Measurements from ENCODE around the gene PLA2G3. TPM values are rescaled to one million over a fixed set of nuclear protein-coding genes. Genes with fewer than 3 reads are reported as not detected.
"Not testable (repeated sequence)": the region's sequence is repeated elsewhere in the genome, so short reads cannot be mapped to it uniquely, and the experiment has no call there.

The PLA2G3 gene
- polyA plus RNA-seq, 4 donors: 0.01 to 4.2 TPM; not detected in 2

DNA sequence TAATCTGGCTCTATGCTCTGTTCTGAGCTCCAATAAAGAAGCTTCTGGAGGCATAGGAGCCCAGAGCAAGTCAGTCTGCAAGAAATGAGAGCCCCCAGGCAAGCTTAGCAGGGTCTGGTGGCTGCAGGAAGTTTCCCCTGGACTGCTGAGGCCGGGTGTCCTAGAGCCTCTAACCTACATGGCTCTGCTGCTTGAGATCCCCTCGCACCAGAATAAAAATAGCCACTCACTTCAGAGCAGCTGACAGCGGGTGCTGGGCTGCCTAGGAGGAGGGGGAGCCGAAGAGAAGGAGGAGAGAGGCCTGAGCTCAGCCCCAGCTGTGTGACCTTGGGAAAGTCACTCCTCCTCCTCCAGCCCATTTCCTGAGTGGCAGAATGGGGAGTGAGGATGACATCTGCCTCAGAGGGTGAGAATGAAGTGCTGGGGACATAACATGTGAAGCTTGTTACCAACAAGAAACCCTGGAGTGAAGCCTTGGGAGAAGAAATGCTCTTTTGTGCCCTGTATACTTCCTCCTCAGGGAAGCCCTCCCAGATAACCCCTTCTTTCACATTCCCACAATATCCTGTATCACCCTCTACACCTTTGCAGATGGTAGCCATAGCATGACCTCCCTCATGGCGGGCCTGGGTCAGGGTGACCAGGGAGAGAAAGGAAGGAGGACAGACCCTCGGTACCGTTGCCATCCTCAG is 21.1 kb downstream of the PLA2G3 start:
- Histone ChIP-seq H3K4me3 (ENCODE audit: low read depth in 1 of 3, low read length in 3 of 3) (no peak overlapping the region), H3K36me3 (ENCODE audit: control insufficient read depth in 3 of 3, insufficient read depth in 2 of 3, low read depth in 1 of 3, low read length in 3 of 3) (peaks cover 0 to 2% (median 0%) of the 10 kb centered on the region in 3 donors), H3K27me3 (ENCODE audit: control insufficient read depth in 3 of 3, insufficient read depth in 3 of 3, low read length in 3 of 3) (no peaks in the 10 kb centered on the region), H3K4me1 (ENCODE audit: control insufficient read depth in 3 of 3, insufficient read depth in 2 of 3, low read depth in 1 of 3, low read length in 2 of 3) (peaks cover 0 to 28% (median 4%) of the 10 kb centered on the region in 3 donors), H3K27ac (ENCODE audit: low read depth in 1 of 3, low read length in 2 of 3) (peak overlapping the region in 1 of 3 donors; percentile 59), H3K9me3 (ENCODE audit: control insufficient read depth in 2 of 2, insufficient read depth in 1 of 2, low read depth in 1 of 2, low read length in 1 of 2) (no peaks in the 10 kb centered on the region)
- no peak for DNase-seq
- 73 to 83% (median 76%) methylated on average over 6 to 7 of the region's 7 CpGs for WGBS, 3 donors
- no peak for FAIRE-seq

DNA sequence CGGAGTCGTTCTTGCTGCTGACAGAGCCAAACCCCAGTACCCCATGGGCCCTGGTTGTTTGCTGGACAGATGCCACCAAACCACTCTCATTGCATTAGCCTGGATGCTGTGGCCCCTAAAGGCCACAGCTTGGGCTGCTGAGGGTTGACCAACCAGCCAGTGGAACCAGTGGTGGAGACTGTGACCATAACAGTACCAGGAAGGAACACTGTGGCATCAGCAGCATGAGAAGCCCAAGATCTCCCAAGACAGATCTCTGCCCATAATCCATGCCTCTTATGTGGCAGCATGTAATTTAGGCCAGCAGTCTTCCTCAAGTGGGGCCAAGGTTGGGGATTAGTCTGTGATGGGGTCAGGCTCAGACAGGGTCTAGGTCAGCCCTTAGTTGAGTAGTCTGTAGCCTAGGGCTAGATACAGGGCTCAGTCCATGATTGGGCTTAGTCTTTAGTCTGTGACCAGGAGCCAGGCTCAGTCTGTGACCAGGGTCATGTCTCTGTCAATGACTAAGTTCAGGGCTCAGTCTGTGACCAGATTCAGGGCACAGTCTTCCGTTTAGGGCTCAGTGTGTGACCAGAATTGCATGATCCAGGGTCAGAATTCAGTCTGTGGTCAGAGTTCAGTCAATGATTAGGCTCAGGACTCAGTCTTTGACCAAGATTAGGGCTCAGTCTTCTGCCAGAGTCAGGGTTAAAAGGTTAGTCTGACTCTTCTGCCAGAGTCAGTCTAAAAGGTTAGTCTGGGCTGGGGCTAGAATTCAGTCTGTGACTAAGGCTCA is 22.1 kb downstream of the PLA2G3 start:
- Histone ChIP-seq H3K27ac (ENCODE audit: low read depth in 1 of 3, low read length in 2 of 3) (peak overlapping the region in 1 of 3 donors; percentile 59), H3K4me1 (ENCODE audit: control insufficient read depth in 3 of 3, insufficient read depth in 2 of 3, low read depth in 1 of 3, low read length in 2 of 3) (peaks cover 0 to 20% (median 4%) of the 10 kb centered on the region in 3 donors), H3K36me3 (ENCODE audit: control insufficient read depth in 3 of 3, insufficient read depth in 2 of 3, low read depth in 1 of 3, low read length in 3 of 3) (no peaks in the 10 kb centered on the region), H3K9me3 (ENCODE audit: control insufficient read depth in 2 of 2, insufficient read depth in 1 of 2, low read depth in 1 of 2, low read length in 1 of 2) (no peaks in the 10 kb centered on the region), H3K27me3 (ENCODE audit: control insufficient read depth in 3 of 3, insufficient read depth in 3 of 3, low read length in 3 of 3) (no peaks in the 10 kb centered on the region), H3K4me3 (ENCODE audit: low read depth in 1 of 3, low read length in 3 of 3) (no peak overlapping the region)
- DNase-seq (peak in 1 of 2 donors; percentile 90), FAIRE-seq (no peak)
- WGBS, 3 donors: 65 to 77% (median 67%) methylated on average over 3 of the region's 3 CpGs

DNA sequence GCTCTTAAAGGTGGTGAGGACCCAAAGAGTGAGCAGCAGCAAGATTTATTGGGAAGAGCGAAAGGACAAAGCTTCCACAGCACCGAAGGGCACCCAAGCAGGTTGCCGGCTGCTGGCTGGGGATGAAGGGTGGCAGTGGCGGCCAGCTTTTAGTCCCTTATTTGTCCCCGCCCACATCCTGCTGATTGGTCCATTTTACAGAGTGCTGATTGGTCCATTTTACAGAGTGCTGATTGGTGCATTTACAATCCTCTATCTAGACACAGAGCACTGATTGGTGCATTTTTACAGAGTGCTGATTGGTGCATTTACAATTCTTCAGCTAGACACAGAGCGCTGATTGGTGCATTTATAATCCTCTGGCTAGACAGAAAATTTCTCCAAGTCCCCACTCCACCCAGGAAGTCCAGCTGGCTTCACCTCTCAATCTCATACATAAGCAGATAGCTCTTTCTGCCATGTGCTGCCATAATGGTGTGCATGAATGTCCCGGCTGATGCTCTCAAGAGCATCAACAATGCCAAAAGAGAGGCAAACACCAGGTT is 27.7 kb downstream of the PLA2G3 start:
- H3K27ac ChIP-seq (ENCODE audit: low read depth in 1 of 3, low read length in 2 of 3); DNase-seq; H3K27me3 ChIP-seq (ENCODE audit: control insufficient read depth in 3 of 3, insufficient read depth in 3 of 3, low read length in 3 of 3); H3K4me1 ChIP-seq (ENCODE audit: control insufficient read depth in 3 of 3, insufficient read depth in 2 of 3, low read depth in 1 of 3, low read length in 2 of 3); H3K4me3 ChIP-seq (ENCODE audit: low read depth in 1 of 3, low read length in 3 of 3); FAIRE-seq; H3K9me3 ChIP-seq (ENCODE audit: control insufficient read depth in 2 of 2, insufficient read depth in 1 of 2, low read depth in 1 of 2, low read length in 1 of 2); H3K36me3 ChIP-seq (ENCODE audit: control insufficient read depth in 3 of 3, insufficient read depth in 2 of 3, low read depth in 1 of 3, low read length in 3 of 3): not testable (repeated sequence)
- 91 to 95% (median 92%) methylated on average over 7 of the region's 7 CpGs for WGBS, 3 donors

DNA sequence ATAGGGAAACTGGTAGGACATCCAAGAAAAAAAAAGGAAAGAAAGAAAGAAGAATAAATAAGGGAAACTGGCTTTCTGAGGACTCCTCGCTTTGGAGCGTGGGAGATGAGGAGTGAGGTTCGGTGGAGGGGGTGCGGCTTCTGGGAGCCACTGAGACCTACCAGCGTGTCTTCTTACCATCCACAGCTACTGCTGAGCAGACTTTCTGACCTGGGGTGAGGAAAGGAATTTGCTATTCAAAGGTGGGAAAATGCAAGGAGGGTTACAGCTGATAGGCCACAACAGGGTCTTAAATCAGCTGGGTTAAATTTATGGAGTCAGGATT is 32.5 kb downstream of the PLA2G3 start:
- peak overlapping the region; percentile 55 to 81 (median 66) for H3K27ac ChIP-seq (ENCODE audit: low read depth in 1 of 3, low read length in 2 of 3)
- H3K9me3 ChIP-seq (ENCODE audit: control insufficient read depth in 2 of 2, insufficient read depth in 1 of 2, low read depth in 1 of 2, low read length in 1 of 2): no peaks in the 10 kb centered on the region
- peak overlapping the region in 2 of 3 donors; percentile 47 to 66 for H3K4me3 ChIP-seq (ENCODE audit: low read depth in 1 of 3, low read length in 3 of 3)
- peaks cover 0 to 10% (median 0%) of the 10 kb centered on the region in 3 donors for H3K4me1 ChIP-seq (ENCODE audit: control insufficient read depth in 3 of 3, insufficient read depth in 2 of 3, low read depth in 1 of 3, low read length in 2 of 3)
- H3K36me3 ChIP-seq (ENCODE audit: control insufficient read depth in 3 of 3, insufficient read depth in 2 of 3, low read depth in 1 of 3, low read length in 3 of 3): peaks cover 0 to 31% (median 4%) of the 10 kb centered on the region in 3 donors
- 0 to 2% (median 1%) methylated on average over 5 of the region's 5 CpGs for WGBS, 3 donors
- FAIRE-seq: no peak
- H3K27me3 ChIP-seq (ENCODE audit: control insufficient read depth in 3 of 3, insufficient read depth in 3 of 3, low read length in 3 of 3): no peaks in the 10 kb centered on the region
- no peak for DNase-seq

GRCh38 chr22:31107178-31107893 is 33.0 kb downstream of the PLA2G3 start, which contains the start of gene SELENOM:
SELENOM (minus strand) TSS chr22:31107568; CDS start chr22:31107505, 63 bp downstream.
- H3K4me1 ChIP-seq (ENCODE audit: control insufficient read depth in 3 of 3, insufficient read depth in 2 of 3, low read depth in 1 of 3, low read length in 2 of 3): peaks cover 0 to 14% (median 0%) of the 10 kb centered on the region in 3 donors
- H3K27ac ChIP-seq (ENCODE audit: low read depth in 1 of 3, low read length in 2 of 3): peak within 1 kb of the TSS; percentile 63 to 95 (median 86)
- H3K4me3 ChIP-seq (ENCODE audit: low read depth in 1 of 3, low read length in 3 of 3): peak within 1 kb of the TSS; percentile 47 to 72 (median 66)
- no peak for FAIRE-seq
- WGBS, 3 donors: 5 to 6% (median 6%) methylated on average over 31 to 67 of the region's 67 CpGs
- no peaks in the 10 kb centered on the region for H3K27me3 ChIP-seq (ENCODE audit: control insufficient read depth in 3 of 3, insufficient read depth in 3 of 3, low read length in 3 of 3)
- peaks cover 0 to 36% (median 4%) of the 10 kb centered on the region in 3 donors for H3K36me3 ChIP-seq (ENCODE audit: control insufficient read depth in 3 of 3, insufficient read depth in 2 of 3, low read depth in 1 of 3, low read length in 3 of 3)
- DNase-seq: peak; percentile 97 to 99
- H3K9me3 ChIP-seq (ENCODE audit: control insufficient read depth in 2 of 2, insufficient read depth in 1 of 2, low read depth in 1 of 2, low read length in 1 of 2): no peaks in the 10 kb centered on the region

GRCh38 chr22:31106731-31107177 is 33.6 kb downstream of the PLA2G3 start:
- peak overlapping the region; percentile 63 to 95 (median 86) for H3K27ac ChIP-seq (ENCODE audit: low read depth in 1 of 3, low read length in 2 of 3)
- H3K36me3 ChIP-seq (ENCODE audit: control insufficient read depth in 3 of 3, insufficient read depth in 2 of 3, low read depth in 1 of 3, low read length in 3 of 3): peaks cover 0 to 42% (median 4%) of the 10 kb centered on the region in 3 donors
- H3K4me3 ChIP-seq (ENCODE audit: low read depth in 1 of 3, low read length in 3 of 3): peak overlapping the region; percentile 47 to 72 (median 66)
- no peak for FAIRE-seq
- WGBS, 3 donors: 52 to 68% (median 64%) methylated on average over 14 of the region's 14 CpGs
- peaks cover 0 to 20% (median 0%) of the 10 kb centered on the region in 3 donors for H3K4me1 ChIP-seq (ENCODE audit: control insufficient read depth in 3 of 3, insufficient read depth in 2 of 3, low read depth in 1 of 3, low read length in 2 of 3)
- no peaks in the 10 kb centered on the region for H3K9me3 ChIP-seq (ENCODE audit: control insufficient read depth in 2 of 2, insufficient read depth in 1 of 2, low read depth in 1 of 2, low read length in 1 of 2)
- no peaks in the 10 kb centered on the region for H3K27me3 ChIP-seq (ENCODE audit: control insufficient read depth in 3 of 3, insufficient read depth in 3 of 3, low read length in 3 of 3)
- peak in 1 of 2 donors; percentile 33 for DNase-seq

DNA sequence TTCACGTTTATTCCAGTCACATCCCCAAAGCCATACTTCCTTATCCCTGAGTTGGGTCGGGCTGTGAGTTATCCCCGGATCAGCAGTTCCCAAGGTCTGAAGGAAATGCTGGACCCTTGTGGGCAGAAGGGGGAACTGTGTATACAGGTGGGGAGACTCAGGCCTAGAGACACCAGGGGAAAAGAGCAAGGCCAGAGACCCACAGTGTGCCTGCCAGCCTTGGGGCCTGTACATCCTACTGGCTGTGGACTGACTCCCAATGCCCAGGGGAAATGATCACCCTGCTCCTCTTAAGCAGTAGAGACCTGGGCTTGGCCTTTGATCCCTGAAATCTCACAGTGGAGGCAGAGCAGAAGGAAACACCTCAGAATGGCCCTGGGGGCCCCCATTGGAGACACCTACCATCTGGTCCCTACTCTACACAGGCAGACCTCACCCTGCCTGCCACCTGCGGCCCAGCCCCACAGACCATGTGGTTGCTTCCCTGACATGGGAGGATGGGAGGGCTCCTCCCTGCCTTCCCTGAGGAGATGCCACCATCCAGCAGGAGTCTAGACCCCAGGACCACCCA is 34.2 kb downstream of the PLA2G3 start:
- Histone ChIP-seq H3K36me3 (ENCODE audit: control insufficient read depth in 3 of 3, insufficient read depth in 2 of 3, low read depth in 1 of 3, low read length in 3 of 3) (peaks cover 0 to 49% (median 4%) of the 10 kb centered on the region in 3 donors), H3K4me3 (ENCODE audit: low read depth in 1 of 3, low read length in 3 of 3) (peak overlapping the region in 2 of 3 donors; percentile 66 to 72), H3K4me1 (ENCODE audit: control insufficient read depth in 3 of 3, insufficient read depth in 2 of 3, low read depth in 1 of 3, low read length in 2 of 3) (peaks cover 0 to 21% (median 0%) of the 10 kb centered on the region in 3 donors), H3K27ac (ENCODE audit: low read depth in 1 of 3, low read length in 2 of 3) (peak overlapping the region in 2 of 3 donors; percentile 86 to 95), H3K9me3 (ENCODE audit: control insufficient read depth in 2 of 2, insufficient read depth in 1 of 2, low read depth in 1 of 2, low read length in 1 of 2) (no peaks in the 10 kb centered on the region), H3K27me3 (ENCODE audit: control insufficient read depth in 3 of 3, insufficient read depth in 3 of 3, low read length in 3 of 3) (no peaks in the 10 kb centered on the region)
- DNase-seq (peak in 1 of 2 donors; percentile 49), FAIRE-seq (no peak)
- 27 to 46% (median 34%) methylated on average over 4 of the region's 4 CpGs for WGBS, 3 donors

All from small intestine (tissue), 7 donors.